Upper lobe of left lung (tissue), 6 donors: ENCODE results near the gene TMEM184B. TPM values are rescaled to one million over a fixed set of nuclear protein-coding genes. Genes with fewer than 3 reads are reported as not detected.

Source experiments
- ATAC-seq, 2 donors: fragments of 200-7000 bp; cut with Tn5 transposase; one replicate each; pipeline ENCODE4 v1.9.1; 2022; ENCODE audit warnings: mild to moderate bottlenecking in 2 of 2, moderate library complexity in 2 of 2; ENCODE audit not compliant: low FRiP score in 2 of 2
- DNase-seq, 2 donors: peaks; one replicate each; pipeline ENCODE4 v3.0.0-alpha.2; 2019 to 2020
- H3K27ac ChIP-seq, 4 donors: fragments of 200-600 bp; sonication (generic); one replicate each; pipeline ENCODE4 v1.5.1; 2016 to 2019
- H3K27me3 ChIP-seq, 4 donors: fragments of 200-600 bp; sonication (generic); one replicate each; pipeline ENCODE4 v1.5.1; 2017 to 2019
- H3K36me3 ChIP-seq, 4 donors: fragments of 200-600 bp; sonication (generic); one replicate each; pipeline ENCODE4 v1.5.1; 2016 to 2019
- H3K4me1 ChIP-seq, 4 donors: fragments of 200-600 bp; sonication (generic); one replicate each; pipeline ENCODE4 v1.5.1; 2018 to 2019
- H3K4me3 ChIP-seq, 4 donors: fragments of 200-600 bp; sonication (generic); one replicate each; pipeline ENCODE4 v1.5.1; 2017 to 2019; ENCODE audit warnings: mild to moderate bottlenecking in 2 of 4, moderate library complexity in 1 of 4
- H3K9me3 ChIP-seq, 4 donors: fragments of 200-600 bp; sonication (generic); one replicate each; pipeline ENCODE4 v1.5.1; 2018 to 2019
- EP300 ChIP-seq, 4 donors: sonication (generic); formaldehyde crosslinking; IDR thresholded peaks; one replicate each; pipeline ENCODE4 v1.5.1; 2017; ENCODE audit warnings: antibody characterized with exemption in 4 of 4, control low read depth in 2 of 4
- POLR2A ChIP-seq, 4 donors: fragments of 450-650 bp; IDR thresholded peaks; one replicate each; pipeline ENCODE4 v1.5.1; 2016 to 2017; ENCODE audit warnings: antibody characterized with exemption in 4 of 4, mild to moderate bottlenecking in 2 of 4
- POLR2AphosphoS5 ChIP-seq, 2 donors: sonication (generic); formaldehyde crosslinking; IDR thresholded peaks; one replicate each; pipeline ENCODE4 v1.5.1; 2017; ENCODE audit warnings: antibody characterized with exemption in 2 of 2
- WGBS, 2 donors: methylation state at CpG; one replicate each; pipeline ENCODE4 v1.1.5; 2017 to 2018; 5-methylcytosine and 5-hydroxymethylcytosine counted together
- total RNA-seq, 6 donors: library from RNA; depleted of rRNA in 4 of 6; stranded (reverse); fragments of >200 nt in 4 of 6; gene quantifications; one replicate each; pipeline versions ENCODE4 v1.1.0 to v1.2.1, GENCODE V29; 2016 to 2021
- TF ChIP-seq, protein P1 (sequence below), 6 experiments: fragments of 450-650 bp in 4 of 6; fragments of 200-600 bp in 2 of 6; sonication (generic) in 2 of 6; IDR thresholded peaks; one replicate each; pipeline ENCODE4 v1.5.1; 2016 to 2019; ENCODE audit warnings: antibody characterized with exemption in 6 of 6
- donor health status: DM: no; HTN: no; CAD: no; lungs with moderate emphysema.
- donor health status: DM: no; HTN: yes; CAD: no; lungs with severe emphysema.

TMEM184B gene
- total RNA-seq, 6 donors from 2014 or later: 47.5 to 141 (median 72.1) TPM

DNA sequence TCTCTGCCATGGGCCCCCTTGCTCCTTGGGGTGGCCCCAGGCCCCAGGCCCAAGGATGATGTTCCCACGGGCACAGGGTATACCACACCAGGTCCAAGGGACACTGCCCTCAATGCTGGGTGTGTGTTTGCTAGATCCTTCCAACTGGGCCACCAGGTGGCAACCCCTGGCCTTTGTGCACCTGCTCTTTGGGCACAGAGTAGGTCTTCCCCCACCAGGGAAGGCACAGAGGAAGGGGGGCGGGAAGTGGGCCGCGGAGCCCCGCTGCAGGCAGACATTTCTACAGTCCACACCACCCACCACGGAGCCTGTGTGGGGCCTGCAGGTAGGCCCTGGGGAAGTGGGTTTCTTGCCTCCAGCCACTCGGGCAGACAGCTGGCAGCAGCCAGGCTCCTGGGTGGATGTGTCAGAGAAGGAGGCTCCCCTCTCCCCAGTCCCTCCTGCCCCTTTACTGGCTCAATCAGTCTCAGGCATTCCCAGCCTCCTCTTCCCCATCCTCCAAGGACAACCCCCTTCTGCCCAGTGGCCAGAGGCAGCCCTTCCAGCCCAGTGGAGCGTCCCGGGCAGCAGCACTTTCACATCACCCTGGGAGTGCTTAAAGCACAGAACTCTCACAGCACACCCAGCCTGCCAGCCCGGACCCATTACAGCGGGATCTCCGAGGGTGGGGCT is 49.4 kb downstream of the TMEM184B start:
- peaks cover 44 to 58% (median 56%) of the 10 kb centered on the region in 4 donors for H3K4me1 ChIP-seq
- no peaks in the 10 kb centered on the region for H3K9me3 ChIP-seq
- ATAC-seq (no peak), DNase-seq (no peak)
- no peaks in the 10 kb centered on the region for H3K27me3 ChIP-seq
- WGBS, 2 donors: 58 to 87% methylated on average over 11 of the region's 12 CpGs
- no peak overlapping the region for H3K4me3 ChIP-seq
- peak overlapping the region; percentile 44 to 92 (median 80) for H3K27ac ChIP-seq
- peaks cover 6 to 73% (median 53%) of the 10 kb centered on the region in 4 donors for H3K36me3 ChIP-seq
- TF ChIP-seq, protein P1, sequence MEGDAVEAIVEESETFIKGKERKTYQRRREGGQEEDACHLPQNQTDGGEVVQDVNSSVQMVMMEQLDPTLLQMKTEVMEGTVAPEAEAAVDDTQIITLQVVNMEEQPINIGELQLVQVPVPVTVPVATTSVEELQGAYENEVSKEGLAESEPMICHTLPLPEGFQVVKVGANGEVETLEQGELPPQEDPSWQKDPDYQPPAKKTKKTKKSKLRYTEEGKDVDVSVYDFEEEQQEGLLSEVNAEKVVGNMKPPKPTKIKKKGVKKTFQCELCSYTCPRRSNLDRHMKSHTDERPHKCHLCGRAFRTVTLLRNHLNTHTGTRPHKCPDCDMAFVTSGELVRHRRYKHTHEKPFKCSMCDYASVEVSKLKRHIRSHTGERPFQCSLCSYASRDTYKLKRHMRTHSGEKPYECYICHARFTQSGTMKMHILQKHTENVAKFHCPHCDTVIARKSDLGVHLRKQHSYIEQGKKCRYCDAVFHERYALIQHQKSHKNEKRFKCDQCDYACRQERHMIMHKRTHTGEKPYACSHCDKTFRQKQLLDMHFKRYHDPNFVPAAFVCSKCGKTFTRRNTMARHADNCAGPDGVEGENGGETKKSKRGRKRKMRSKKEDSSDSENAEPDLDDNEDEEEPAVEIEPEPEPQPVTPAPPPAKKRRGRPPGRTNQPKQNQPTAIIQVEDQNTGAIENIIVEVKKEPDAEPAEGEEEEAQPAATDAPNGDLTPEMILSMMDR (IDR thresholded peaks at IDR 0.05): peak in 1 of 6 experiments; percentile 8
- no peak for TF ChIP-seq POLR2AphosphoS5 (IDR thresholded peaks at IDR 0.05)

- peaks cover 44 to 58% (median 56%) of the 10 kb centered on the region in 4 donors for H3K4me1 ChIP-seq
- peak overlapping the region; percentile 44 to 92 (median 80) for H3K27ac ChIP-seq
- H3K4me3 ChIP-seq: no peak overlapping the region
- peaks cover 6 to 68% (median 48%) of the 10 kb centered on the region in 4 donors for H3K36me3 ChIP-seq
- no peak for TF ChIP-seq POLR2A (IDR thresholded peaks at IDR 0.05)
- TF ChIP-seq EP300 (IDR thresholded peaks at IDR 0.05): peak in 3 of 4 donors; percentile 32 to 91 (median 91)
- TF ChIP-seq POLR2AphosphoS5 (IDR thresholded peaks at IDR 0.05): peak in 1 of 2 donors; percentile 46
- WGBS, 2 donors: 69 to 75% methylated on average over 4 to 8 of the region's 8 CpGs
- ATAC-seq (no peak), DNase-seq (no peak)
- no peaks in the 10 kb centered on the region for H3K9me3 ChIP-seq
- no peaks in the 10 kb centered on the region for H3K27me3 ChIP-seq
Measured at GRCh38 chr22:38222797-38223119, 50.1 kb downstream of the TMEM184B start.

GRCh38 chr22:38221908-38222796 is 50.7 kb downstream of the TMEM184B start:
- no peak for ATAC-seq
- H3K27me3 ChIP-seq: no peaks in the 10 kb centered on the region
- H3K9me3 ChIP-seq: no peaks in the 10 kb centered on the region
- H3K4me1 ChIP-seq: peaks cover 38 to 56% (median 53%) of the 10 kb centered on the region in 4 donors
- DNase-seq: no peak
- no peak overlapping the region for H3K4me3 ChIP-seq
- peak overlapping the region; percentile 44 to 92 (median 80) for H3K27ac ChIP-seq
- H3K36me3 ChIP-seq: peaks cover 6 to 62% (median 45%) of the 10 kb centered on the region in 4 donors
- 89 to 95% methylated on average over 24 to 25 of the region's 25 CpGs for WGBS, 2 donors
- TF ChIP-seq POLR2A (IDR thresholded peaks at IDR 0.05) (no peak), POLR2AphosphoS5 (IDR thresholded peaks at IDR 0.05) (no peak), EP300 (IDR thresholded peaks at IDR 0.05) (no peak)
- TF ChIP-seq, protein P1 (IDR thresholded peaks at IDR 0.05): no peak

DNA sequence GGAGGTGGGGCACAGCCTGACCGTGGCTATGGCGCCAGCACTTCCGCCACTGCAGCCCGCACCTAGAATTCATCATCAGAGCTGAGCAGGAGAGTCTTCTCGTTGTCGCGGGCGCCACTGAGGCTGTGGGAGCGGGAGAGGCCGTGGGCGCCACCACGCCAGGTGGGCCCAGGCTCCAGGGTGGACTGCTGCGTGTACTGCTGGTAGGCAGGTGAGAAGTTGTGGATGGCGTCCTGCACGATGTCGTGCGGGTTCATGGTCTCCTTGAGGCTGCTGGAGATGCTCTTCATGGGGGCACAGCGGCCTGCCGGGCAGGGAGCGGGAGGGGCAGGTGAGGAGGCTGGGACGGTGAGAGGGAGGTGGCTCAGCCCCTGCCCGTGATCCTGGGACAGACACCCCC is 51.4 kb downstream of the TMEM184B start:
- Histone ChIP-seq H3K36me3 (peaks cover 6 to 59% (median 42%) of the 10 kb centered on the region in 4 donors), H3K4me3 (no peak overlapping the region), H3K9me3 (no peaks in the 10 kb centered on the region), H3K4me1 (peaks cover 32 to 51% (median 50%) of the 10 kb centered on the region in 4 donors), H3K27me3 (no peaks in the 10 kb centered on the region), H3K27ac (peak overlapping the region in 3 of 4 donors; percentile 70 to 92 (median 91))
- WGBS, 2 donors: 97 to 98% methylated on average over 13 to 22 of the region's 22 CpGs
- ATAC-seq (no peak), DNase-seq (no peak)
- TF ChIP-seq POLR2A (IDR thresholded peaks at IDR 0.05): no peak
- no peak for TF ChIP-seq EP300 (IDR thresholded peaks at IDR 0.05)
- TF ChIP-seq POLR2AphosphoS5 (IDR thresholded peaks at IDR 0.05): no peak
- TF ChIP-seq, protein P1 (IDR thresholded peaks at IDR 0.05): no peak
